ENCODE results near the gene SNAI3.
"Not testable (repeated sequence)": the region's sequence is repeated elsewhere in the genome, so short reads cannot be mapped to it uniquely, and the experiment has no call there.

SNAI3 gene

DNA sequence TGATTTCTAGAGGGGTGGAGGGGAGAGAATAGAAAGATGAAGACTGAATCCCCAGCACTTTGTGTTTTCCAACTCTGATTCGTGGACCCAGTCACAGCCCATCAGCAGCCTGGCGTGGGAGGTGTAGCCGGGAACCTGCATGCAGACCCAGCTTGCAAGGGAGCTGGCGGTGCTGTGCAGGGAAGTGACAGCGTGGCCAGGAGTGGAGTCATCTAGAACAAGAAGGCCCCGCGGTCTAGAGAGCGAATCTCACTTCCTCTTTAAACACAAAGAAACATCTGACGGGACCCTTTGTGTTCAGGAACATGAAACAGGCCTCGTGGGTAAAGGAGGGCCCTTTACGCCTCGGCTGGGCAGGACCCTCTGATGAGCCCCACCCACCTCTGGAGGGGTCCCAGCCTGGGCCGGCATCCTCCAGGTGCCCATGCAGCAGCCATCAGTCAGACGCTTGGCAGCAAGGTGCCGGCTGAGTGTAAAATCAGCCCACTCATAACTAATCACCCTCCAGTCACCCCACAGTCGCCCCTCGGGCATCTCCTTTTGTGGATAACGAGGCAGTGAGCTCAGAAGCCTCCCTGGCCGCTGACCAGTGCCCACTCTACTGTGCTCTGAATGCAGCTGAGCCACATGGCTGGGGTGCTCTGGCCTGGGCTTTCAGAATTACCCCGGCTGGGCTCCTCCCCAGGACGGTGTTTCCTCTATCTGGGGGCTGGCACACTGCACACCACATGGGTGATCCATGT is 4.4 kb downstream of the SNAI3 start:
- Histone ChIP-seq H3K4me1 (ENCODE audit: insufficient read depth, low read length) (no peaks in the 10 kb centered on the region), H3K9me3 (ENCODE audit: control insufficient read depth, insufficient read depth, low read length) (no peaks in the 10 kb centered on the region), H3K9ac (ENCODE audit: low read depth, low read length) (no peak overlapping the region), H3K36me3 (ENCODE audit: insufficient read depth, low read length) (no peaks in the 10 kb centered on the region)

DNA sequence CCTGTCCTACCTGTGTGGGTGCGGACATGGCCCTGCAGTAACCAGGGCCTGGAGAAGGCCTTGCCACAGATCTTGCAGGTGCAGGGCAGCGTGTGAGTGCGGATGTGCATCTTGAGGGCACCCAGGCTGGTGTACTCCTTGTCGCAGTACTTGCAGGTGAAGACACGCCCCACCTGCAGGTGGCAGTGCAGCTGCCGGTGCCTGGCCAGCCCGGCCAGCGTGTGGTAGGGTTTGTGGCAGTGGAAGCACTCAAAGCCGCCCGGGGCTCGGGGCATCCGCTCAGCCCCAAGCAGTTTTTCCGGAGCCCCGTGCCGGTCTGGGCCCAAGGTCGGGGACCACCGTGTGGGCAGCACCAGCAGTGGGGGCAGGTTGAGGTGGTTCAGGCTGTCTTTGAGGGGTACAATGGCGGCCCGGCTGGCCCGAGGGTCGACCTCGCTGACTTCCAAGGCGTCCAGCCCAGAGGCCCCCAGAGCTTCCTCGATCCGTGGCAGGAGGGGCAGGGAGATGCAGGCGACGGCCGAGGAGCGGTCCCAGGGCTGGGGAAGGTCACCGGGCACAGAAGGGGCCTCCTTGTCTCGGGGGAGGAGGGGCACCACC is 5.1 kb downstream of the SNAI3 start:
- no peak overlapping the region for H3K9ac ChIP-seq (ENCODE audit: low read depth, low read length)
- no peaks in the 10 kb centered on the region for H3K9me3 ChIP-seq (ENCODE audit: control insufficient read depth, insufficient read depth, low read length)
- H3K4me1 ChIP-seq (ENCODE audit: insufficient read depth, low read length), result no peaks in the 10 kb centered on the region
- no peaks in the 10 kb centered on the region for H3K36me3 ChIP-seq (ENCODE audit: insufficient read depth, low read length)

DNA sequence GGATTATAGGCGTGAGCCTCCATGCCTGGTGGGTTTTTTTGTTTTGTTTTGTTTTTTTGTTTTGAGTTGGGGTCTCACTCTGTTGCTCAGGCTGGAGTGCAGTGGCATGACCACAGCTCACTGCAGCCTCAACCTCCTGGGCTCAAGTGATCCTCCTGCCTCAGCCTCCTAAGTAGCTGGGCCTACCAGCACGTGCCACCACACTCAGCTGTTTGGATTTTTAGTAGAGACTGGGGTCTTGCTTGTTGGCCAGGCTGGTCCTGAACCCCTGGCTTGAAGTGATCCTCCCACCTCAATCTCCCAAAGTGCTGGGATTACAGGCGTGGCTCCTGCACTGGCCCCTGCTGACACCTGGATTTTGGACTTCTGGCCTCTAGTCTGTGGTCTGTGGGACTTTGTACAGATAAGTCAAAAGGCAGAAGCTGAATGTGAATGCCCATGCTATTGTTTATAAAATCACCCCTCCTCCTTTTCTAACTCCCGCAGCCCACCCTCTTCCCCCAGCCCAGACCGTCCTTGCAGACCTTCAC is 5.7 kb downstream of the SNAI3 start:
- no peaks in the 10 kb centered on the region for H3K4me1 ChIP-seq (ENCODE audit: insufficient read depth, low read length)
- no peaks in the 10 kb centered on the region for H3K9me3 ChIP-seq (ENCODE audit: control insufficient read depth, insufficient read depth, low read length)
- no peak overlapping the region for H3K9ac ChIP-seq (ENCODE audit: low read depth, low read length)
- H3K36me3 ChIP-seq (ENCODE audit: insufficient read depth, low read length), result no peaks in the 10 kb centered on the region

DNA sequence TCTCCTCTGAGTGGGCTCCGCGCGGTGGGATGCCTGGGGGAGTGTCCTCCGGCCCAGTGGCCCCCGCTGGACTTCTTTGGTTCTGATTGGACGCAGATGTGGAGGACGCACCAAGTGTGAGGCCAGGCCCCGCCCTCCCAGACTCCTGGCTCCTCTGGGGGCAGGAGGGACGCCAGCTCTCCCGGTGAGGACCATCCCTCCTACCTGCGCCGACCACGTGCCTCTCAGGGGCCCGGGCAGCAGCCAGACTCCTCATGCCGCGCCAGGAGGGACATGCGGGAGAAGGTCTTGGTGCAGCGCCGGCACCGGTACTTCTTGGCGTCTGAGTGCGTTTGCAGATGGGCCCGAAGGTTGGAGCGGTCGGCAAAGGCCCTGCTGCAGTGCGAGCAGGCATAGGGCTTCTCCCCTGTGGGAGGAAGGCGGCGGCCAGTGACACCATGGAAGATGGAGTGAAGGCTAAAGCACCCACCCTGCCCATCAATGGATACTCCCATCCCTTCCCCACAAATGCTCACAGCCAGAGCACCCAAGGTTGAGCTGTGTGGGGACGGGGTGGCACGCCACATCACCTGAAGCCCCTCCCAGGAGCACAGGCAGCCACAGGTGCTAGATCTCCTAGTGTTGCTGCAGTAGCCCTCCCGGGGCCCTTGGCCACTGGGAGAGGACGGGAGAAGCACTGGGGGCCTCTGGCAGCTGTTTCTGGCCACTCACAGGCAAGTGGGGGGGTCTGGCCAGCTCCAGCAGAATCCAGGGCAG is 7.9 kb downstream of the SNAI3 start:
- H3K9ac ChIP-seq (ENCODE audit: low read depth, low read length), result no peak overlapping the region
- no peaks in the 10 kb centered on the region for H3K36me3 ChIP-seq (ENCODE audit: insufficient read depth, low read length)
- H3K9me3 ChIP-seq (ENCODE audit: control insufficient read depth, insufficient read depth, low read length), result no peaks in the 10 kb centered on the region
- no peaks in the 10 kb centered on the region for H3K4me1 ChIP-seq (ENCODE audit: insufficient read depth, low read length)

DNA sequence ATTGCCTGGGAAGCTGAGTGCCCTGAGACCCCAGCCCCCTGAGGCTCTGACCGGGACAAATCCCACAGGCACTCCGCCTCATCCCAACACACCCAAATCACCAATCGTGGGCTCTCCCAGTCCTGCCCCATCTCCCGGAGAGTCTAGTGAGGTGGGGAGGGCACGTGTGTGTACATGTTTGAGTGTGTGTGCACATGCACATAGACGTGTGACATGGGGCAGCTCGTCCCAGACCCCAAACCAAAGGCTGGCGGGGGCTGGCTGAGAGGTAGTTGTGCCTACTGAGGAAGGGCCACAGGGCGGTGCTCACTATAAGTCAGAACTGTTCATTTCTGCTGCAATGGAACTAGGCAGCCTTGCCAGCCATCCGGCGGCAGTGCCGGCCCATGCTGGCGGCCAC is 8.6 kb downstream of the SNAI3 start:
- no peaks in the 10 kb centered on the region for H3K9me3 ChIP-seq (ENCODE audit: control insufficient read depth, insufficient read depth, low read length)
- H3K9ac ChIP-seq (ENCODE audit: low read depth, low read length), result no peak overlapping the region
- H3K36me3 ChIP-seq (ENCODE audit: insufficient read depth, low read length), result no peaks in the 10 kb centered on the region
- H3K4me1 ChIP-seq (ENCODE audit: insufficient read depth, low read length), result no peaks in the 10 kb centered on the region; the same call in 1 of the 2 replicates

DNA sequence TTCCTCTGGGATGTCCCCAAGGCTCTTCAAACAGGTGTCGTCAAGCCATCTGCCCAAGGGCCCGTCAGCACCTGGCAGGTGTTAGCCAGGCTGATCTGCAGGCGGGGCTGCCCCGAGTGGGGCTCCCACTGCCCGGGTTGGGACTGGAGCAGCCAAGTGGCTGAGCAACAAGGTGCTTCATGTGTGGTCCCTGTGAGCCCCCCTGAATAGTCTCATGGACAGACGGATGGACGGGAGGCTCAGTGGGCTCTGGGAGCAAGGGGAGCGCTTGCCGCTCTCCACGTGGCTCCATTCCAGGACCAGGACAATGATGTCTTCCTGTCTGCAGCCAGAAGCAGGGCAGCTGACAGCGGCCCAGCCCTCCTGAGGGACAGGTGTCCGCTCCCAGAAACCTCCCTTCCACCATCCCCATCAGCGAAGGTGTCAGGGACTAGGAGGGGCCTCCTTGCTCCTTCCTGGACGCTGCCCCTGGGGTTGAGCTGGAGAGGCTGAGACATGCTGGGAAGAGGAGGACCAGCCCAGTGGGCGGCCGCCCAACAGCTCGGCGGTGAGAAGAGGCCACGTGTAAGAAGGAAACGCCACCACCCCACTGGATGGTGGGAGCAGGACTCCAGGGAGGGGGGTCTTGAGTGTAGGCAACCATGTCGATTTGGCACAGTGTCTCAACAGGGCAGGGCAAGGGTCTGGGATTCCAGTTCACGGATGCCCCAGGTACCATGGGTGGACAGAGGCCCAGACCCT is 9.6 kb downstream of the SNAI3 start:
- H3K9me3 ChIP-seq (ENCODE audit: control insufficient read depth, insufficient read depth, low read length), result no peaks in the 10 kb centered on the region
- H3K36me3 ChIP-seq (ENCODE audit: insufficient read depth, low read length), result no peaks in the 10 kb centered on the region
- H3K4me1 ChIP-seq (ENCODE audit: insufficient read depth, low read length), result no peaks in the 10 kb centered on the region; the same call in 1 of the 2 replicates
- H3K9ac ChIP-seq (ENCODE audit: low read depth, low read length), result no peak overlapping the region

DNA sequence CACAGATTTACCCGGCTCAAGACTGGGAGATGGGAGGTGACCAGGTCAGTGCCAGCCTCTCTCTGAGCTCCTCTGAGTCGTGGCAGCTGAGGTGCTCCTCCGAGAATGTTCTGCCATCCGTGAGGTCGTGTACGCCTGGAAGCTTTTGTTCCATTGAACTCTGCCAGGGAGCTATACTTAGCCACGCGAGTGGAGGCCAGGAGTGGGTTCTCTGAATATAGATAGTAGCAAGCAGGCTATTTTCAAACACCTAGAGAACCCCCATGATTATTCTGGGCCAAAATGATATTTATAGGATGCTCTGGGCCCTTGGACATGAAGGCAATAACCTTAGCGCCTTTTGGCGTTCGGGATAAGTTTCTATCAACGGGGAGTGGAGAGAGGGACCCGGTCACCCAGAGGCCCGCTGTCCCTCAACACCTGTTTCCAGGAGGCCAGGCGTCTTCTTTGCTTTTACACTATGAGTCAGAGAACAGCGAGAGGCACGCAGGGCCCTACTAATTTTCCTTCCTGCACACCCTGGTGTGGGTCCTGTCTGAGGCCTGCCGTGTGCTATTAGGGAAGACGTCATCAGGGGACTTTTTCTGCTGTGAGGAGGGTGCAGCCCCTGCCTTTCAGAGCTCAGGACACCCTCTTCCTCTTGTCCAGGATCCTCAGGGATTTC is 12.5 kb downstream of the SNAI3 start:
- no peak overlapping the region for H3K9ac ChIP-seq (ENCODE audit: low read depth, low read length)
- H3K36me3 ChIP-seq (ENCODE audit: insufficient read depth, low read length), result no peaks in the 10 kb centered on the region
- H3K9me3 ChIP-seq (ENCODE audit: control insufficient read depth, insufficient read depth, low read length), result no peaks in the 10 kb centered on the region
- no peaks in the 10 kb centered on the region; the same call in 1 of the 2 replicates for H3K4me1 ChIP-seq (ENCODE audit: insufficient read depth, low read length)

- Histone ChIP-seq H3K36me3 (ENCODE audit: insufficient read depth, low read length) (no peaks in the 10 kb centered on the region), H3K9me3 (ENCODE audit: control insufficient read depth, insufficient read depth, low read length) (no peaks in the 10 kb centered on the region), H3K9ac (ENCODE audit: low read depth, low read length) (no peak overlapping the region), H3K4me1 (ENCODE audit: insufficient read depth, low read length) (no peaks in the 10 kb centered on the region; the same call in 1 of the 2 replicates)
Observed at GRCh38 chr16:88672776-88673175, 13.5 kb downstream of the SNAI3 start.

- Histone ChIP-seq H3K9ac (ENCODE audit: low read depth, low read length) (no peak overlapping the region), H3K36me3 (ENCODE audit: insufficient read depth, low read length) (no peaks in the 10 kb centered on the region), H3K9me3 (ENCODE audit: control insufficient read depth, insufficient read depth, low read length) (no peaks in the 10 kb centered on the region), H3K4me1 (ENCODE audit: insufficient read depth, low read length) (no peaks in the 10 kb centered on the region; the same call in 1 of the 2 replicates)
Observed at GRCh38 chr16:88671806-88672205, 14.5 kb downstream of the SNAI3 start.

DNA sequence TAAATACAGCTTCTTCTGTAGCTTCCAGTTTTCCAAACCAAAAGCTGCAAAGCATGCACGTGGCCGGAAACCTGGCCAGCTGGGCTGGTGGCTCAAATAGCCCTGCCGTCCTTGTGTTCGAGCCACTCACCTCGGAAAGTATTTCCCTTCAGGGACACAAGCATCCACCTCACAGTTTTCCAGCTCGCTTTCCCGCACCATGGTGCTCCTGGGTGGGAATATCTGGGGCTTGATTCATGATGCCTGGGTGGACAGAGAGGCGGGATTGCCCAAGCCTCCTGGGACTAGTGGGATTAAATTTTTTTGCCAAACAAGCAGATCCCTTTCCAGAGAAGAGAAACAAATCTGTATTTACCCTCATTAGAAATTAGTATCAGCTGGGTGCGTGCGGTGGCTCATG is 16.3 kb downstream of the SNAI3 start:
- Histone ChIP-seq H3K9me3 (ENCODE audit: control insufficient read depth, insufficient read depth, low read length) (no peaks in the 10 kb centered on the region), H3K36me3 (ENCODE audit: insufficient read depth, low read length) (no peaks in the 10 kb centered on the region), H3K4me1 (ENCODE audit: insufficient read depth, low read length) (no peaks in the 10 kb centered on the region; the same call in 1 of the 2 replicates)

GRCh38 chr16:88669493-88669892 is 16.8 kb downstream of the SNAI3 start:
- H3K36me3 ChIP-seq (ENCODE audit: insufficient read depth, low read length); H3K9ac ChIP-seq (ENCODE audit: low read depth, low read length); H3K4me1 ChIP-seq (ENCODE audit: insufficient read depth, low read length); H3K9me3 ChIP-seq (ENCODE audit: control insufficient read depth, insufficient read depth, low read length): not testable (repeated sequence)

More for the DNA sequence above, 16.3 kb downstream of the SNAI3 start:
- no peak overlapping the region for H3K9ac ChIP-seq (ENCODE audit: low read depth, low read length)

- Histone ChIP-seq H3K9ac (ENCODE audit: low read depth, low read length) (no peak overlapping the region), H3K4me1 (ENCODE audit: insufficient read depth, low read length) (no peaks in the 10 kb centered on the region), H3K9me3 (ENCODE audit: control insufficient read depth, insufficient read depth, low read length) (no peaks in the 10 kb centered on the region), H3K36me3 (ENCODE audit: insufficient read depth, low read length) (no peaks in the 10 kb centered on the region)
Observed at GRCh38 chr16:88667461-88667860, 18.8 kb downstream of the SNAI3 start.

DNA sequence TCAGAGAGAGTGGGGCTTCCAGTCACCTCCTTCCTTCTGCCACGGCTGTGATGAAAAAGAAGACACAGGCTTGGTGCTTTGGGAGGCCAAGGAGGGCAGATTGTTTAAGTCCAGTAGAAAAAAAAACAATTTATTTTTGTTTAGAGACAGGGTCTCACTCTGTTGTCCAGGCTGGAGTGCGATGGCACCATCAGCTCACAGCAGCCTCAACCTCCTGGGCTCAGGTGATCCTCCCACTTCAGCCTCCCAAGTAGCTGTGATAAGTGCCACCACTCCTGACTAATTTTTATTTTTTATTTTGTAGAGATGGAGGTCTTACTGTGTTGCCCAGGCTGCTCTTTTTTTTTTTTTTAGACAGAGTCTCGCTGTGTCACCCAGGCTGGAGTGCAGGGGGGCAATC is 20.7 kb downstream of the SNAI3 start:
- no peaks in the 10 kb centered on the region for H3K9me3 ChIP-seq (ENCODE audit: control insufficient read depth, insufficient read depth, low read length)
- H3K4me1 ChIP-seq (ENCODE audit: insufficient read depth, low read length), result no peaks in the 10 kb centered on the region
- no peak overlapping the region for H3K9ac ChIP-seq (ENCODE audit: low read depth, low read length)

DNA sequence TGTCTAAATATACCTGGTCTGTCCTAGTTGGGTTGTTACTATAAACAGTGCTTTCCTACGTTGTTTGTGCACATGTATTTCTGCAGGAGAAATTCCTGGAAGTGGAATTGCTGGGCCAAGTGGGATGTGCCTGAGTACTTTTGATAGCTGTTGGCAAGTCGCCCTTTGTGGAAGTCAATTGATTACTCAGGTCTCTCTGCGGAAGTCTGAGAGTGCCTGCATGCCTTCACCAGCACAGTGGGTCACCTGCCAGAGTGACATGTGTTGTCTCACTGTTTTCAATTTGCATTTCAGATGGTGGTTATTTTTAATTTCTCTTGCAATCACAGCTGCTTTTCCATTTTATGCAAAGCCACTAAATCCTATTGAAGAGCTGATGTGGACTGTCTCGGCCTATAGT is 21.2 kb downstream of the SNAI3 start:
- H3K4me1 ChIP-seq (ENCODE audit: insufficient read depth, low read length), result no peaks in the 10 kb centered on the region
- no peak overlapping the region for H3K9ac ChIP-seq (ENCODE audit: low read depth, low read length)
- H3K9me3 ChIP-seq (ENCODE audit: control insufficient read depth, insufficient read depth, low read length), result no peaks in the 10 kb centered on the region
- H3K36me3 ChIP-seq (ENCODE audit: insufficient read depth, low read length), result no peaks in the 10 kb centered on the region

More for the DNA sequence above, 20.7 kb downstream of the SNAI3 start:
- H3K36me3 ChIP-seq (ENCODE audit: insufficient read depth, low read length), result no peaks in the 10 kb centered on the region
